Mesenchymal stem cell (in vitro differentiated cells and primary cell): ENCODE data around the gene TUBB4B.

ENCODE experiments used
- DNase-seq: peaks from one replicate; pipeline ENCODE4 v3.0.0-alpha.2; 2013
- H2AFZ ChIP-seq: one replicate; pipeline ENCODE4 v1.6.1; 2013; ENCODE audit warnings: low read depth, mild to moderate bottlenecking, control low read depth, inconsistent platforms, low read length, moderate library complexity
- H2AK5ac ChIP-seq: 2 replicates; pipeline ENCODE4 v1.6.1; 2013; ENCODE audit warnings: low read length, moderate library complexity, mild to moderate bottlenecking, inconsistent platforms; ENCODE audit not compliant: severe bottlenecking
- H2BK120ac ChIP-seq: one replicate; pipeline ENCODE4 v1.6.1; 2013; ENCODE audit warnings: low read depth, mild to moderate bottlenecking, inconsistent platforms, low read length, moderate library complexity
- H2BK12ac ChIP-seq, 2 experiments: one replicate each; pipeline ENCODE4 v1.6.1; 2013; ENCODE audit warnings: inconsistent platforms in 2 of 2, low read length in 2 of 2, mild to moderate bottlenecking in 2 of 2, moderate library complexity in 2 of 2, control low read depth in 1 of 2
- H2BK15ac ChIP-seq: one replicate; pipeline ENCODE4 v1.6.1; 2013; ENCODE audit warnings: mild to moderate bottlenecking, low read depth, inconsistent platforms; ENCODE audit not compliant: poor library complexity, severe bottlenecking
- H2BK5ac ChIP-seq: 2 replicates; pipeline ENCODE4 v1.6.1; 2013; ENCODE audit warnings: low read depth, mild to moderate bottlenecking, low read length, control low read depth, inconsistent platforms; ENCODE audit not compliant: poor library complexity, severe bottlenecking
- H3K14ac ChIP-seq, 2 experiments: one replicate each; pipeline ENCODE4 v1.6.1; 2013; ENCODE audit warnings: inconsistent platforms in 2 of 2, low read length in 2 of 2, control low read depth in 1 of 2, mild to moderate bottlenecking in 1 of 2, moderate library complexity in 1 of 2
- H3K18ac ChIP-seq, 2 experiments: one replicate each; pipeline ENCODE4 v1.6.1; 2013; ENCODE audit warnings: inconsistent platforms in 2 of 2, low read length in 2 of 2, control low read depth in 1 of 2, low read depth in 1 of 2, mild to moderate bottlenecking in 1 of 2
- H3K23ac ChIP-seq, 2 experiments: one replicate each; pipeline ENCODE4 v1.6.1; 2013; ENCODE audit warnings: inconsistent platforms in 2 of 2, low read length in 2 of 2, mild to moderate bottlenecking in 2 of 2, moderate library complexity in 2 of 2, control low read depth in 1 of 2
- H3K27ac ChIP-seq: 2 replicates; pipeline ENCODE4 v1.5.1; 2013; ENCODE audit warnings: mild to moderate bottlenecking, moderate library complexity, low read length, control low read depth, inconsistent platforms; ENCODE audit not compliant: poor library complexity, severe bottlenecking
- H3K27me3 ChIP-seq, 2 experiments: 2 replicates each; pipeline versions ENCODE4 v1.6.1 to v1.7.0; 2013; ENCODE audit warnings: low read length in 2 of 2, mild to moderate bottlenecking in 2 of 2, moderate library complexity in 2 of 2, control low read depth in 1 of 2, inconsistent platforms in 1 of 2; ENCODE audit not compliant: control insufficient read depth in 1 of 2, insufficient read depth in 1 of 2
- H3K36me3 ChIP-seq, 2 experiments: 2 replicates each; pipeline versions ENCODE4 v1.6.1 to v1.7.0; 2013; ENCODE audit warnings: low read length in 2 of 2, control low read depth in 1 of 2, inconsistent platforms in 1 of 2, low read depth in 1 of 2, mild to moderate bottlenecking in 1 of 2; ENCODE audit not compliant: insufficient read depth in 2 of 2, control insufficient read depth in 1 of 2
- H3K4ac ChIP-seq, 2 experiments: one replicate each; pipeline ENCODE4 v1.6.1; 2013; ENCODE audit warnings: inconsistent platforms in 2 of 2, low read length in 2 of 2, mild to moderate bottlenecking in 2 of 2, moderate library complexity in 2 of 2, control low read depth in 1 of 2, low read depth in 1 of 2
- H3K4me1 ChIP-seq: 2 replicates; pipeline ENCODE4 v1.6.1; 2013; ENCODE audit warnings: low read depth, low read length, control low read depth; ENCODE audit not compliant: control insufficient read depth, insufficient read depth
- H3K4me2 ChIP-seq: 2 replicates; pipeline ENCODE4 v1.6.1; 2013; ENCODE audit warnings: low read length, mild to moderate bottlenecking, inconsistent platforms; ENCODE audit not compliant: poor library complexity, severe bottlenecking
- H3K4me3 ChIP-seq, 2 experiments: 2 replicates each; pipeline versions ENCODE4 v1.5.1 to v1.7.0; 2013; ENCODE audit warnings: low read length in 2 of 2, mild to moderate bottlenecking in 2 of 2, control low read depth in 1 of 2, low read depth in 1 of 2; ENCODE audit not compliant: insufficient read depth in 1 of 2
- H3K79me1 ChIP-seq: replicated peaks from 2 replicates; pipeline ENCODE4 v1.6.1; 2013; ENCODE audit warnings: mild to moderate bottlenecking, control low read depth, low read length, inconsistent platforms; ENCODE audit not compliant: poor library complexity, severe bottlenecking
- H3K9ac ChIP-seq: 2 replicates; pipeline ENCODE4 v1.7.0; 2013; ENCODE audit warnings: mild to moderate bottlenecking, low read length, moderate library complexity
- H3K9me3 ChIP-seq: 2 replicates; pipeline ENCODE4 v1.7.0; 2013; ENCODE audit warnings: mild to moderate bottlenecking, low read length; ENCODE audit not compliant: control insufficient read depth
- H4K8ac ChIP-seq: one replicate; pipeline ENCODE4 v1.6.1; 2013; ENCODE audit warnings: inconsistent platforms, mild to moderate bottlenecking, low read length, moderate library complexity
- H4K91ac ChIP-seq: one replicate; pipeline ENCODE4 v1.6.1; 2013; ENCODE audit warnings: mild to moderate bottlenecking, low read length, inconsistent platforms
- WGBS: methylation state at CpG from one replicate; pipeline ENCODE4 v1.1.7; 2013; ENCODE audit warnings: mixed read lengths; 5-methylcytosine and 5-hydroxymethylcytosine counted together

TUBB4B gene

DNA sequence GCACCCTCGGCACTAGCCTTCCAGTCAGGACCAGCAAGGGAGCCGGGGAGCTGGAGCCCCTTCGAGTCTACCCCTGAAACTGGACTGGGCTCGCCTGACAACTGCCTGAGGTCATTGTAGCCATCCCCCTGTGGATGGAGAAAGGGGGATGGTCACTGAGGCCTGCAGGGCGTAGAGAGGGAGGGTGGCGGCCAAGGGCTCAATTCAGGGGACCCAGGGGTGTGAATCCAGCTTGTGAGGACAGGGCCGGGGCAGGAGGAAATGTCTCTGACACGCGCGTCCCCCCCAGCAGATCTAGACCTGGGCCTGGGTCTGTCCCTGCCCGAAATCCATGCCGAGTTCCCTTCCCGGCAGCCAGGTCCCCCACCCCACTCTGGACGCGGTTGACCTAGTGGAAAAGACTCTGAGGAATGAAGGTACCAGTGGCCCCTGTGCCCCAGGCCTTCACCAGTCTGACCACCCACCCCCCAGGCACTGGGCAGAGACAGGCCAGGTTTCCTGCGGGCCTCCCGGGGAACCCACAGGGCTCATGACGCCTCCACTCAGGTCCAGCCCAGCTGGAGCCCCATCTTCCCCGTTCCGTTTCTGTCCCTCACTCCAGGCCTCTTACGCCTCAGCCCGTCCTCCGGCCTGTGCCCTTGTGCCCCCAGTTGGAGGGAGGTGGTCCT, 9.6 kb upstream of the TUBB4B start:
- Histone ChIP-seq H2BK15ac (no peak overlapping the region), H2BK5ac (no peak overlapping the region), H3K36me3 (peaks cover 0 to 3% of the 10 kb centered on the region in 2 experiments), H3K4me2 (no peak overlapping the region), H2BK12ac (no peak overlapping the region), H3K9ac (no peak overlapping the region), H3K4ac (no peak overlapping the region), H3K27ac (no peak overlapping the region), H2BK120ac (no peak overlapping the region), H3K23ac (no peak overlapping the region), H3K14ac (no peak overlapping the region), H3K79me1 (peaks cover 2% of the 10 kb centered on the region), H3K4me1 (peaks cover 19% of the 10 kb centered on the region), H2AFZ (no peak overlapping the region), H3K4me3 (no peak overlapping the region), H3K27me3 (peaks cover 0 to 73% of the 10 kb centered on the region in 2 experiments), H2AK5ac (no peak overlapping the region), H3K9me3 (no peaks in the 10 kb centered on the region), H4K8ac (no peak overlapping the region), H4K91ac (peak overlapping the region; percentile 2), H3K18ac (no peak overlapping the region)
- DNase-seq: no peak
- 92% methylated on average over 22 of the region's 23 CpGs for WGBS

DNA sequence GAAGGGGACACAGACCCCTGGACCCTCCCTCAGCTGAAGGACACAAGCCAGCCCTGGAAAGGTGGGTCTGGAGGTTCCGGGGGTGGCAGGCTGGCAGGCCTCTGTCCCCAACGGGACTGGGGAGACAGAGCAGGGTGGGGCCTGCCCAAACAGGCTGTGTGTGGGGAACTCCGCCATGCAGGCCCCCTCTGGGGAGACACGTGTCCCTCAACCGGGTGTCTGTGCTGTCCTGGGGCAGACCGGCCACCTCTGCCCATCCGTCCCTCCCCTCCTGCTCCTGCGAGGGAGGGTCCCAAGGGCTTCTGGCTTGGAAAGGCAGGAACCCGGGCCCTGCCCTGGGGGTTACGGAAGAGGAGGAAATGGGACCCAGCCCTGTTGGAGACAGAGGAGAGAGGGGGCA, 9.0 kb upstream of the TUBB4B start:
- Histone ChIP-seq H3K4me2 (no peak overlapping the region), H3K27ac (no peak overlapping the region), H3K4me3 (no peak overlapping the region), H3K36me3 (peaks cover 0 to 3% of the 10 kb centered on the region in 2 experiments), H3K4me1 (peaks cover 21% of the 10 kb centered on the region), H2BK5ac (no peak overlapping the region), H3K79me1 (peaks cover 7% of the 10 kb centered on the region), H2BK12ac (no peak overlapping the region), H3K4ac (no peak overlapping the region), H3K27me3 (peaks cover 0 to 73% of the 10 kb centered on the region in 2 experiments), H3K23ac (no peak overlapping the region), H4K8ac (no peak overlapping the region), H2BK120ac (no peak overlapping the region), H2AFZ (no peak overlapping the region), H3K9ac (no peak overlapping the region), H4K91ac (no peak overlapping the region), H3K14ac (no peak overlapping the region), H3K18ac (no peak overlapping the region), H2AK5ac (no peak overlapping the region), H2BK15ac (no peak overlapping the region), H3K9me3 (no peaks in the 10 kb centered on the region)
- DNase-seq: no peak
- 86% methylated on average over 10 of the region's 10 CpGs for WGBS

DNA sequence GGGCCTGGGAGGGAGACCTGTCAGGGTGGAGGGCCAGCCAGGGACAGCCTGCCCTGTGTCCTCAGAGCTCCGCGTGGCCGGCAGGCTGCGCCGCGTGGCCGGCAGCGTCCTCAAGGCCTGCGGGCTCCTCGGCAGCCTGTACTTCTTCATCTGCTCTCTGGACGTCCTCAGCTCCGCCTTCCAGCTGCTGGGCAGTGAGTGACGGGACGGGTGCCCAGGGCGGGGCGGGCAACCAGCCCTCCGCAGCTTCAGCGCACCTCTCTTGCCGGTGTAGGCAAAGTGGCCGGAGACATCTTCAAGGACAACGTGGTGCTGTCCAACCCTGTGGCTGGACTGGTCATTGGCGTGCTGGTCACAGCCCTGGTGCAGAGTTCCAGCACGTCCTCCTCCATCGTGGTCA, 8.6 kb upstream of the TUBB4B start:
- Histone ChIP-seq H3K18ac (no peak overlapping the region), H3K4me1 (peaks cover 19% of the 10 kb centered on the region), H3K4me2 (no peak overlapping the region), H3K4me3 (no peak overlapping the region), H2BK120ac (no peak overlapping the region), H4K91ac (peak overlapping the region; percentile 10), H3K9ac (no peak overlapping the region), H3K27me3 (peaks cover 0 to 73% of the 10 kb centered on the region in 2 experiments), H4K8ac (no peak overlapping the region), H3K79me1 (peaks cover 10% of the 10 kb centered on the region), H2AK5ac (no peak overlapping the region), H2BK5ac (no peak overlapping the region), H3K23ac (no peak overlapping the region), H3K36me3 (peaks cover 0 to 3% of the 10 kb centered on the region in 2 experiments), H2BK15ac (no peak overlapping the region), H3K14ac (no peak overlapping the region), H3K27ac (no peak overlapping the region), H3K4ac (no peak overlapping the region), H2BK12ac (no peak overlapping the region), H3K9me3 (no peaks in the 10 kb centered on the region), H2AFZ (no peak overlapping the region)
- no peak for DNase-seq
- WGBS: 91% methylated on average over 24 of the region's 24 CpGs

DNA sequence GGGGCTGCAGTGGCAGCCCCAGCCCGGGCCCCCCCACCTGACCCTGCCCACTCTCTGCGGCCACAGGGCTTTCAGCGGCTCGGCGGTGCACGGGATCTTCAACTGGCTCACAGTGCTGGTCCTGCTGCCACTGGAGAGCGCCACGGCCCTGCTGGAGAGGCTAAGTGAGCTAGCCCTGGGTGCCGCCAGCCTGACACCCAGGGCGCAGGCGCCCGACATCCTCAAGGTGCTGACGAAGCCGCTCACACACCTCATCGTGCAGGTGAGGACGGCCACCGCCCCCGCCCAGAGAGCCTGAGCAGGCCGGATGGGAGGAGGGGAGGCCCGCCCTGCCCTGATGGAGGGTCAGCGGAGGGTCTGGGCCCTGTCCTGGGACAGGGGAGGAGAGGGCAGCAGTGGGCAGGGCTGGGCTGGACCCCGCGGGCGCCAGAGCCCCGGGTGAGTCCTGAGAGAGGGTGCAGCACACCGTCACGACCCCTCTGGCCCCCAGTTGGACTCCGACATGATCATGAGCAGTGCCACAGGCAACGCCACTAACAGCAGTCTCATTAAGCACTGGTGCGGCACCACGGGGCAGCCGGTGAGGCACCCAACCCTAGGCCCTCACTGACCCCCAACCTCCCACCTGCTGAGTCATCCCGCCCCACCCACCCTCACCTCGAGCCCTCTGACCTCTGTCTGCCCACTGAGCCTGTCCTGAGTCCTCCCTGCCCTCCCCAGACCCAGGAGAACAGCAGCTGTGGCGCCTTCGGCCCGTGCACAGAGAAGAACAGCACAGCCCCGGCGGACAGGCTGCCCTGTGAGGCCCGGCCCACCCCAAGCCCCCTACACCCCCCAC, 7.7 kb upstream of the TUBB4B start:
- H3K9ac ChIP-seq: no peak overlapping the region
- H3K14ac ChIP-seq: no peak overlapping the region
- no peak overlapping the region for H2BK15ac ChIP-seq
- no peak overlapping the region for H3K4me2 ChIP-seq
- H3K36me3 ChIP-seq: peaks cover 0 to 3% of the 10 kb centered on the region in 2 experiments
- no peak overlapping the region for H3K23ac ChIP-seq
- no peak overlapping the region for H2AFZ ChIP-seq
- H2BK5ac ChIP-seq: no peak overlapping the region
- no peak overlapping the region for H2AK5ac ChIP-seq
- 88% methylated on average over 34 of the region's 40 CpGs for WGBS
- peaks cover 14% of the 10 kb centered on the region for H3K79me1 ChIP-seq
- no peak for DNase-seq
- no peaks in the 10 kb centered on the region for H3K9me3 ChIP-seq
- peaks cover 0 to 68% of the 10 kb centered on the region in 2 experiments for H3K27me3 ChIP-seq
- H2BK120ac ChIP-seq: no peak overlapping the region
- peaks cover 27% of the 10 kb centered on the region for H3K4me1 ChIP-seq
- no peak overlapping the region for H2BK12ac ChIP-seq
- no peak overlapping the region for H4K8ac ChIP-seq
- no peak overlapping the region for H4K91ac ChIP-seq
- H3K18ac ChIP-seq: no peak overlapping the region
- no peak overlapping the region for H3K27ac ChIP-seq
- H3K4ac ChIP-seq: no peak overlapping the region
- H3K4me3 ChIP-seq: no peak overlapping the region
